Suprapubic skin (tissue), 4 donors: Measurements from ENCODE around the gene ME2. TPM values are rescaled to one million over a fixed set of nuclear protein-coding genes. Genes with fewer than 3 reads are reported as not detected.
"Not testable (repeated sequence)": the region's sequence is repeated elsewhere in the genome, so short reads cannot be mapped to it uniquely, and the experiment has no call there.

Experiments
- DNase-seq, 2 donors: peaks; one replicate each; pipeline ENCODE4 v3.0.0-alpha.2; 2019; ENCODE audit warnings: low spot score in 2 of 2
- H3K27ac ChIP-seq: fragments of 200-600 bp; sonication (generic); one replicate; pipeline ENCODE4 v1.5.1; 2019
- H3K27me3 ChIP-seq: fragments of 200-600 bp; sonication (generic); one replicate; pipeline ENCODE4 v1.5.1; 2019
- H3K36me3 ChIP-seq: fragments of 200-600 bp; sonication (generic); one replicate; pipeline ENCODE4 v1.5.1; 2019
- H3K4me1 ChIP-seq: fragments of 200-600 bp; sonication (generic); one replicate; pipeline ENCODE4 v1.5.1; 2019
- H3K4me3 ChIP-seq: fragments of 200-600 bp; sonication (generic); one replicate; pipeline ENCODE4 v1.5.1; 2019; ENCODE audit warnings: mild to moderate bottlenecking
- H3K9me3 ChIP-seq: fragments of 200-600 bp; sonication (generic); one replicate; pipeline ENCODE4 v1.5.1; 2019
- CTCF ChIP-seq, 2 donors: fragments of 200-600 bp in 1 of 2; fragments of 450-650 bp in 1 of 2; sonication (generic) in 1 of 2; IDR thresholded peaks; one replicate each; pipeline ENCODE4 v1.5.1; 2016 to 2019; ENCODE audit warnings: antibody characterized with exemption in 2 of 2, mild to moderate bottlenecking in 1 of 2, moderate library complexity in 1 of 2
- EP300 ChIP-seq: sonication (generic); formaldehyde crosslinking; IDR thresholded peaks from one replicate; pipeline ENCODE4 v1.6.1; 2017; ENCODE audit warnings: antibody characterized with exemption
- POLR2A ChIP-seq, 2 donors: fragments of 450-650 bp; IDR thresholded peaks; one replicate each; pipeline ENCODE4 v1.6.1; 2017; ENCODE audit warnings: antibody characterized with exemption in 2 of 2, mild to moderate bottlenecking in 2 of 2, moderate library complexity in 2 of 2
- POLR2AphosphoS5 ChIP-seq, 3 donors: sonication (generic); formaldehyde crosslinking; IDR thresholded peaks; one replicate each; pipeline ENCODE4 v1.6.1; 2017; ENCODE audit warnings: antibody characterized with exemption in 3 of 3
- WGBS: methylation state at CpG from one replicate; pipeline ENCODE4 v1.1.5; 2018; 5-methylcytosine and 5-hydroxymethylcytosine counted together
- total RNA-seq, 4 donors: library from RNA; depleted of rRNA; stranded (reverse); fragments of >200 nt; gene quantifications; one replicate each; pipeline ENCODE4 v1.1.0, GENCODE V29; 2016

ME2 gene
- total RNA-seq, 4 donors from 2014 or later, result 18.7 to 29.3 (median 25.4) TPM

DNA sequence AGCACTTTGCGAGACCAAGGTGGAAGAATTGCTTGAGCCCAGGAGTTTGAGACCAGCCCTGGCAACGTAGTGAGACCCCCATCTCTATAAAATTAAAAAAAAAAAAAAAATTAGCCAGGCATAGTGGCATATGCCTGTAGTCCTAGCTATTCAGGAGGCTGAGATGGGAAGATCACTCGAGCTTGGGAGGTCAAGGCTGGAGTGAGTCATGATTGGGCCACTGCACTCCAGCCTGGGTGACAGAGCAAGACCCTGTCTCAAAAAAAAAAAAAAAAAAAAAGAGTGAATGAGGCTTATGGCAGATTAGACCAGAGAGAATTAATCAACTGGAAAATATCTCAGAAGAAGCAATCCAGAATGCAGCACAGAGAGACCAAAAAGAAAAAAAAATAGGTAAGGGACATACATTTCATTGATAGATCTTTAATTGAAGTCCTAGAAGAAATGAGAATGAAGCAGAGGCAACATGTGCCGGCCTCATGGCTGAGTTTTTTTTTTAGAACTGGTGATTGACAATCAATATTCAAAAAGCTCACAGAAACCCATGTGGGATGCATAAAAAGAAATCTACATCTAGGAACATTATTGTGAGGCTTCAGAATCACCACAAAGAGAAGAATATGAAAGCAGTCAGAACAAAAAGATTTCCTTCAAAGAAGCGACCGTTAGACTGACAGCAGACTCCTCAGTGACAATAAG lies 56.7 kb downstream of the ME2 start:
- Histone ChIP-seq H3K4me3 (no peak overlapping the region), H3K27ac (no peak overlapping the region), H3K9me3 (no peaks in the 10 kb centered on the region), H3K4me1 (no peaks in the 10 kb centered on the region), H3K27me3 (no peaks in the 10 kb centered on the region), H3K36me3 (peaks cover 3% of the 10 kb centered on the region)
- 90% methylated on average over 6 of the region's 6 CpGs for WGBS
- TF ChIP-seq POLR2A (IDR thresholded peaks at IDR 0.05) (no peak), POLR2AphosphoS5 (IDR thresholded peaks at IDR 0.05) (no peak), EP300 (no peak), CTCF (IDR thresholded peaks at IDR 0.05) (no peak)
- DNase-seq, result no peak

- H3K27ac ChIP-seq, result no peak overlapping the region
- H3K27me3 ChIP-seq, result no peaks in the 10 kb centered on the region
- TF ChIP-seq POLR2A (IDR thresholded peaks at IDR 0.05), result no peak
- TF ChIP-seq CTCF (IDR thresholded peaks at IDR 0.05), result no peak
- TF ChIP-seq EP300, result no peak
- no peak for TF ChIP-seq POLR2AphosphoS5 (IDR thresholded peaks at IDR 0.05)
- no peaks in the 10 kb centered on the region for H3K4me1 ChIP-seq
- no peak for DNase-seq
- 97% methylated on average over 1 of the region's 1 CpG for WGBS
- H3K9me3 ChIP-seq, result no peaks in the 10 kb centered on the region
- peaks cover 3% of the 10 kb centered on the region for H3K36me3 ChIP-seq
- H3K4me3 ChIP-seq, result no peak overlapping the region
Observed at GRCh38 chr18:50937183-50937582, 58.3 kb downstream of the ME2 start.

DNA sequence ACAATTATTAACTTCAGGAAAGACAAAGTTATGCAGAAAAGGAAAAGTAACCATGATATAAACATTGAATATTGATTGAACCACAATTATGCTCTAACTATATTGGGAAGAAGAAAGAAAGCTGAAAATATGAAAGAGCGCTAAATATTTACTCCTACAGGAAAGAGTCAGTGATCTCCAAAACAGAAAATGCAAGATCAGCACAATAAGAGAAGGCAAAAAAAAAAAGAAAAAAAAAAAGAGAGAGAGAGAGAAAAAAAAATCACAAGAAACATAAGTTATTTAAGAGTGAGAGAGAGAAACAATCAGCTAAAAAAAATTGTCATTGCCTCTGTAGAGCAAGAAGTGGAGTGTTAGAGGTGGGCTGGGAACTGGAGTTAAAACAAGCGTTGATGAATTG lies 60.0 kb downstream of the ME2 start:
- H3K4me3 ChIP-seq, result no peak overlapping the region
- H3K27me3 ChIP-seq, result no peaks in the 10 kb centered on the region
- H3K9me3 ChIP-seq, result no peaks in the 10 kb centered on the region
- no peaks in the 10 kb centered on the region for H3K4me1 ChIP-seq
- no peak overlapping the region for H3K27ac ChIP-seq
- 91% methylated on average over 2 of the region's 2 CpGs for WGBS
- H3K36me3 ChIP-seq, result peaks cover 3% of the 10 kb centered on the region
- TF ChIP-seq EP300 (no peak), POLR2AphosphoS5 (IDR thresholded peaks at IDR 0.05) (no peak), POLR2A (IDR thresholded peaks at IDR 0.05) (no peak), CTCF (IDR thresholded peaks at IDR 0.05) (no peak)
- DNase-seq, result no peak

- Histone ChIP-seq H3K27ac (no peak overlapping the region), H3K4me1 (no peaks in the 10 kb centered on the region), H3K27me3 (no peaks in the 10 kb centered on the region), H3K36me3 (peaks cover 9% of the 10 kb centered on the region), H3K9me3 (no peaks in the 10 kb centered on the region), H3K4me3 (no peak overlapping the region)
- WGBS, result 85% methylated on average over 4 of the region's 4 CpGs
- TF ChIP-seq POLR2A (IDR thresholded peaks at IDR 0.05) (no peak), CTCF (IDR thresholded peaks at IDR 0.05) (no peak), EP300 (no peak), POLR2AphosphoS5 (IDR thresholded peaks at IDR 0.05) (no peak)
- DNase-seq, result no peak
Observed at GRCh38 chr18:50944245-50944932, 65.5 kb downstream of the ME2 start.

DNA sequence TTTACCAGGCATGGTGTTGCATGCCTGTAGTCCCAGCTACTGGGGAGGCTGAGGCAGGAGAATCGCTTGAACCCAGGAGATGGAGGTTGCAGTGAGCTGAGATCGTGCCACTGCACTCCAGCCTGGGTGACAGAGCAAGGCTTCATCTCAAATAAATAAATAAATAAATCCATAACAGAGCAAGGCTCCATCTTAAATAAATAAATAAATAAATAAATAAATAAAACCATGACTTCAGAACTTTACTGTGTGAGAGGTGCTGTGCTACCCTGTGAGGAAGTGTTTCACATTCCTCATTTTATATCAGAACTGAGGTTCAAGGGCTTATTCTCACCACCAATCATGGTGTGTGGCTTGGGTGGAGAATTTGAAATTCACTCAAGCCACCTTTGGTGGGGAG lies 67.0 kb downstream of the ME2 start:
- not testable (repeated sequence) for H3K27me3 ChIP-seq, H3K27ac ChIP-seq, DNase-seq, H3K4me3 ChIP-seq, H3K4me1 ChIP-seq, H3K36me3 ChIP-seq, H3K9me3 ChIP-seq
- WGBS, result 97% methylated on average over 2 of the region's 2 CpGs
